Measurements from ENCODE around the gene PIK3R3. TPM values are rescaled to one million over a fixed set of nuclear protein-coding genes. Genes with fewer than 3 reads are reported as not detected.

The PIK3R3 gene
- total RNA-seq, 1 experiment from 2014 or later = 30.2 TPM

DNA sequence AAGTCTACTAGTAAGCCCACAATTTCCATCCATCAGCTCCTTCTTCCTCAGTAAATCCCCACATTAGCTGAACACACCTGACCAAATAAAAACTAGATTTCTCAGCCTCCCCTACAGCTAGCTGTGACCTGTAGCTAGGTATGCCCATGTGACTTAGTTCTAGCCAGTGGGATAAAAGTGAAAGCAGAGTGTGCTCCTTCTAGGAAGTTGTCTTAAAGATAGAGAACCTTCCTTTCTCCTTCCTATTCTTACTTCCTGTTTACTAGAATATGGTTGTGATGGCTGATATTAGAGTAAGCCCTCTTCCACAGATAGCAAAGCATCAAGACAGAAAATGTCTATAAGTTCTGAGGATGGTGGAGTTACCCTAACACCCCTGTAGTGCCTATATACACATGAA is 67.0 kb downstream of the PIK3R3 start:
- CTCF ChIA-PET = no interaction called here
- H3K36me3 ChIP-seq (ENCODE audit: insufficient read depth, low read length, poor library complexity, severe bottlenecking) = peaks cover 10% of the 10 kb centered on the region
- POLR2A ChIA-PET (ENCODE audit: low non-redundant PET) = no interaction called here
- no peaks in the 10 kb centered on the region for H3K4me1 ChIP-seq (ENCODE audit: insufficient read depth, low read length, poor library complexity, severe bottlenecking)
- no peaks in the 10 kb centered on the region for H3K27me3 ChIP-seq (replicated peaks; ENCODE audit: insufficient read depth, low read depth, low read length, poor library complexity)
- no peak for DNase-seq (ENCODE audit: low spot score)
- TF ChIP-seq, protein P1, sequence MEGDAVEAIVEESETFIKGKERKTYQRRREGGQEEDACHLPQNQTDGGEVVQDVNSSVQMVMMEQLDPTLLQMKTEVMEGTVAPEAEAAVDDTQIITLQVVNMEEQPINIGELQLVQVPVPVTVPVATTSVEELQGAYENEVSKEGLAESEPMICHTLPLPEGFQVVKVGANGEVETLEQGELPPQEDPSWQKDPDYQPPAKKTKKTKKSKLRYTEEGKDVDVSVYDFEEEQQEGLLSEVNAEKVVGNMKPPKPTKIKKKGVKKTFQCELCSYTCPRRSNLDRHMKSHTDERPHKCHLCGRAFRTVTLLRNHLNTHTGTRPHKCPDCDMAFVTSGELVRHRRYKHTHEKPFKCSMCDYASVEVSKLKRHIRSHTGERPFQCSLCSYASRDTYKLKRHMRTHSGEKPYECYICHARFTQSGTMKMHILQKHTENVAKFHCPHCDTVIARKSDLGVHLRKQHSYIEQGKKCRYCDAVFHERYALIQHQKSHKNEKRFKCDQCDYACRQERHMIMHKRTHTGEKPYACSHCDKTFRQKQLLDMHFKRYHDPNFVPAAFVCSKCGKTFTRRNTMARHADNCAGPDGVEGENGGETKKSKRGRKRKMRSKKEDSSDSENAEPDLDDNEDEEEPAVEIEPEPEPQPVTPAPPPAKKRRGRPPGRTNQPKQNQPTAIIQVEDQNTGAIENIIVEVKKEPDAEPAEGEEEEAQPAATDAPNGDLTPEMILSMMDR (conservative IDR thresholded peaks at IDR 0.05; ENCODE audit: low read depth, low read length) = no peak
- no peak for TF ChIP-seq EZH2 (IDR thresholded peaks at IDR 0.05; ENCODE audit: borderline replicate concordance, low read depth, low read length, poor library complexity, severe bottlenecking)
- no TSS peak for BruUV-seq (replicated peaks)
- H3K4me3 ChIP-seq (ENCODE audit: low read depth, low read length, poor library complexity, severe bottlenecking) = no peak overlapping the region
- H3K27ac ChIP-seq (ENCODE audit: low read depth, low read length, poor library complexity, severe bottlenecking) = no peak overlapping the region
- intact Hi-C loops (cut with micrococcal nuclease; ENCODE audit: unreplicated experiment) = no loop called here
- H3K9me3 ChIP-seq (ENCODE audit: low read depth, low read length, poor library complexity, severe bottlenecking) = no peaks in the 10 kb centered on the region

DNA sequence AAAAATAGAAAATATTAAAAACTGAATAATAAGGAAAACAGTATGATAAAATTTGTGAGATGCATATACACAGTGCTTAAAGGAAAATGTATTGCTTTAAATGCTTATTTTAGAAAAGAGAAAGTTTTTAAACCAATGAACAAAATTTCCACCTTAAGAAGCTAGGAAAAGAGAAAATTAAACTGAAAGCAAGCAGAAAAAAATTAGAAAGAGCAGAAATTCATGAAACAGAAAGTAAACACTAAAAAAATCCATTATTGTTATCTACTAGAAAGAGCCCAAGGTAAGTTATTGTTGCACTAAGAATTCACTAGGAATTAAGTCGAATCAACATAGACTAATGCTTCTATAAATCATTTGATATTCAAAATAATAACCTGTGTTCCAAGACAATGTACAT is 67.7 kb downstream of the PIK3R3 start:
- peaks cover 8% of the 10 kb centered on the region for H3K36me3 ChIP-seq (ENCODE audit: insufficient read depth, low read length, poor library complexity, severe bottlenecking)
- H3K4me3 ChIP-seq (ENCODE audit: low read depth, low read length, poor library complexity, severe bottlenecking) = no peak overlapping the region
- no TSS peak for BruUV-seq (replicated peaks)
- intact Hi-C loops (cut with micrococcal nuclease; ENCODE audit: unreplicated experiment) = no loop called here
- DNase-seq (ENCODE audit: low spot score) = no peak
- no peaks in the 10 kb centered on the region for H3K27me3 ChIP-seq (replicated peaks; ENCODE audit: insufficient read depth, low read depth, low read length, poor library complexity)
- no peaks in the 10 kb centered on the region for H3K4me1 ChIP-seq (ENCODE audit: insufficient read depth, low read length, poor library complexity, severe bottlenecking)
- ChIA-PET POLR2A (ENCODE audit: low non-redundant PET) (no interaction called here), CTCF (no interaction called here)
- no peaks in the 10 kb centered on the region for H3K9me3 ChIP-seq (ENCODE audit: low read depth, low read length, poor library complexity, severe bottlenecking)
- TF ChIP-seq EZH2 (IDR thresholded peaks at IDR 0.05; ENCODE audit: borderline replicate concordance, low read depth, low read length, poor library complexity, severe bottlenecking) = no peak
- TF ChIP-seq, protein P1 (conservative IDR thresholded peaks at IDR 0.05; ENCODE audit: low read depth, low read length) = no peak
- no peak overlapping the region for H3K27ac ChIP-seq (ENCODE audit: low read depth, low read length, poor library complexity, severe bottlenecking)

DNA sequence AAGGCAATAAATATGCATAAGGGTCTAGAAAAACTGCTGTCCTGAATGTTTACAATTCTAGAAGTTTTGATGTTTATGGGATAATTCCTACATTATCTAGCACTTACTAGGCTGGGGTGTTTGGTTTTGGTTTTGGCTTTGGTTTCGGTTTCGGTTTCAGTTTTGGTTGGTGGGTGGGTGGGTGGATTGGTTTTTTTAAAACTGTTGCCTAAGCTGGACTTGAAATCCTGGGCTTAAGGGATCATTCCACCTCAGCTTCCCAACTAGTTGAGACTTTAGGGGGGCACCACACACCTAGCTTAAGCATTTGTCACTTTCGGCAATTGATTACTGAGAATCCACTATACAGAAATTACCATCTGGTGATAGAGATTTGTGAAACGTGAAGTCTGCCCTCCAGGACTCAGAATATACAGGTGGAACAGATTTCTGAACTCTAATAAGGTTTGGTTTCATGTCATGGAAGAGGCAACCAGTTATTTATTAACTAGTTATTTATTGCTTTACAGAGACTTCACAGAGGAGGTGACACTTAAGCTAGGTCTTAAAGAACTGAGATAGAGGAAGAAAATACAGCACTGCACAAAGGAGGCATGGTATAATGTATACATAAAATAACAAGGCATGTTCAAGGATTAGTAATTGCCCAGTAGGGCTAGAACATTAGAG is 69.6 kb downstream of the PIK3R3 start:
- Histone ChIP-seq H3K27ac (ENCODE audit: low read depth, low read length, poor library complexity, severe bottlenecking) (no peak overlapping the region), H3K4me3 (ENCODE audit: low read depth, low read length, poor library complexity, severe bottlenecking) (no peak overlapping the region), H3K9me3 (ENCODE audit: low read depth, low read length, poor library complexity, severe bottlenecking) (no peaks in the 10 kb centered on the region), H3K27me3 (replicated peaks; ENCODE audit: insufficient read depth, low read depth, low read length, poor library complexity) (no peaks in the 10 kb centered on the region), H3K4me1 (ENCODE audit: insufficient read depth, low read length, poor library complexity, severe bottlenecking) (no peaks in the 10 kb centered on the region), H3K36me3 (ENCODE audit: insufficient read depth, low read length, poor library complexity, severe bottlenecking) (peaks cover 8% of the 10 kb centered on the region)
- CTCF ChIA-PET = no interaction called here
- TF ChIP-seq EZH2 (IDR thresholded peaks at IDR 0.05; ENCODE audit: borderline replicate concordance, low read depth, low read length, poor library complexity, severe bottlenecking) = no peak
- TF ChIP-seq, protein P1 (conservative IDR thresholded peaks at IDR 0.05; ENCODE audit: low read depth, low read length) = no peak
- no TSS peak for BruUV-seq (replicated peaks)
- POLR2A ChIA-PET (ENCODE audit: low non-redundant PET) = no interaction called here
- intact Hi-C loops (cut with micrococcal nuclease; ENCODE audit: unreplicated experiment) = no loop called here
- no peak for DNase-seq (ENCODE audit: low spot score)
